ENCODE data around the gene ACBD6.

ACBD6 gene

DNA sequence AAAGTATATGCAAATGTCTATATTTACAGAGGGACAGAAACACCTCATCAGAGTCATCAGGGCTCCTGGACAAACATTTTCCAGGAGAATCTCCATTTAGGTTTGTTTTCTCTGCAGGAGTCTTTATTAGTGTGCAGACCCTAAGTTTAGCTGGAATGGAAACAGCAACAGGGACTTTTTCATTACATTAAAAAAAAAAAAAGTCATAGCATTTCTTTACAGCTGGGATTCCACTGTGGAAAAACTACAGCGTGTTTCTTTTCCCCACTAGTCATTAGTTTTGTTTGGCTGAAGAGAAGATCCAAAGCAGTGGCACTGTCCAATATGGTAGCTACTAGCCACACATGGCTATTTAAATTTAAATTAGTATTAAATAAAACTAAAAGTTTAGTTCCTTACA, 222.7 kb downstream of the ACBD6 start:
- TF ChIP-seq, protein P1, sequence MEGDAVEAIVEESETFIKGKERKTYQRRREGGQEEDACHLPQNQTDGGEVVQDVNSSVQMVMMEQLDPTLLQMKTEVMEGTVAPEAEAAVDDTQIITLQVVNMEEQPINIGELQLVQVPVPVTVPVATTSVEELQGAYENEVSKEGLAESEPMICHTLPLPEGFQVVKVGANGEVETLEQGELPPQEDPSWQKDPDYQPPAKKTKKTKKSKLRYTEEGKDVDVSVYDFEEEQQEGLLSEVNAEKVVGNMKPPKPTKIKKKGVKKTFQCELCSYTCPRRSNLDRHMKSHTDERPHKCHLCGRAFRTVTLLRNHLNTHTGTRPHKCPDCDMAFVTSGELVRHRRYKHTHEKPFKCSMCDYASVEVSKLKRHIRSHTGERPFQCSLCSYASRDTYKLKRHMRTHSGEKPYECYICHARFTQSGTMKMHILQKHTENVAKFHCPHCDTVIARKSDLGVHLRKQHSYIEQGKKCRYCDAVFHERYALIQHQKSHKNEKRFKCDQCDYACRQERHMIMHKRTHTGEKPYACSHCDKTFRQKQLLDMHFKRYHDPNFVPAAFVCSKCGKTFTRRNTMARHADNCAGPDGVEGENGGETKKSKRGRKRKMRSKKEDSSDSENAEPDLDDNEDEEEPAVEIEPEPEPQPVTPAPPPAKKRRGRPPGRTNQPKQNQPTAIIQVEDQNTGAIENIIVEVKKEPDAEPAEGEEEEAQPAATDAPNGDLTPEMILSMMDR (IDR thresholded peaks at IDR 0.05; ENCODE audit: borderline replicate concordance, insufficient read depth, low read depth, low read length): no peak
- H3K4me3 ChIP-seq (ENCODE audit: low read depth, low read length): no peak overlapping the region

DNA sequence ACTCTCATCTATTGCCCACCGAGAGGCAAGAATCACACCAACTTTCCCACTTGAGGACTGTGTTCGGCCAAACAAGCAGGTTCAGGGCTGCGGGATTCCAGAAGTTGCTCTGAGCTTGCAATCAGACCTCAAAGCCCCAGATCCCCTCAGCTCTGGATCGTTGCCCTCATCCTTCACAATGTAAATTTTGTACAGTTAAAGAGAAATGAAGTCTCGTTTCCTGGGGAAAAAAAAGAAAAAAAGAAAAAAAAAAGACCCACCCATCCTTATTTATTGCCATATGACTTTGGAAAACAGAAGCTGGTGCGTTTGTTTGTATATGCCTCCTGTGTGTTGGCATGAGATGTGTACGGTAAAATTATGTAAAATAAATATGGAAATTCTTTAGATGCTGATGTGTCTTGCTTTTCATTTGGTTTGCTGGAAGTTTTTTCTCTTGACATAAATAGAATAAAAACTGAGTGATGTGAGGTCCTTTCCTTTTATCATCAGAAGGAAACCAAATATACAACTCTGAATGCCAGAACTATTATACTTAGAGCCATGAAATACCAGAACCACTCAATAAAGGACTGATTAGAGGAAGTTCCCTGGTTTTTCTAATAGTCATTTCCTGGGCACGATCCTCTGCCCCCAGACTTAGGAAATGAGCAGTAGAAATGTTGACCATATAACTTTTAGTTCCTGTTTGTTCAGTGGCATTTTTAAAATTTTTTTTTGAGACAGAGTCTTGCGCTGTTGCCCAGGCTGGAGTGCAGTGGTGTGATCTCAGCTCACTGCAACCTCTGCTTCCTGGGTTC, 223.6 kb downstream of the ACBD6 start:
- H3K4me3 ChIP-seq (ENCODE audit: low read depth, low read length): no peak overlapping the region
- TF ChIP-seq, protein P1 (IDR thresholded peaks at IDR 0.05; ENCODE audit: borderline replicate concordance, insufficient read depth, low read depth, low read length): no peak

DNA sequence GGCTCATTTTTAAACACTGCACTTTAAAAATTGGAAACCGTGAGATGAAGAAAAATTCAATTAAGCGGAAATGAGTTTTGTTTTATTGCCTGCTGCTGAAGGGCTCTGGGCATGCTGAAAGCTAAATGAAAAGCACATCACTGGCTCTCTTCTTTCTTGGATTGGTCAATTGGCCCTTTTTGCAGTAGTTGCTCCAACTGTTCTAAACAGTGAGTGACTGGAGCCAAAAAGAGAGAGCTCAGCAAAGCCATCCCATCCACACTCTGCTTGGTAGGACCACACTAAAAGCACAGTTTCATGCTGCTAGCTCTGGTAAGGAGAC, 224.2 kb downstream of the ACBD6 start:
- TF ChIP-seq, protein P1 (IDR thresholded peaks at IDR 0.05; ENCODE audit: borderline replicate concordance, insufficient read depth, low read depth, low read length): no peak
- no peak overlapping the region for H3K4me3 ChIP-seq (ENCODE audit: low read depth, low read length)

DNA sequence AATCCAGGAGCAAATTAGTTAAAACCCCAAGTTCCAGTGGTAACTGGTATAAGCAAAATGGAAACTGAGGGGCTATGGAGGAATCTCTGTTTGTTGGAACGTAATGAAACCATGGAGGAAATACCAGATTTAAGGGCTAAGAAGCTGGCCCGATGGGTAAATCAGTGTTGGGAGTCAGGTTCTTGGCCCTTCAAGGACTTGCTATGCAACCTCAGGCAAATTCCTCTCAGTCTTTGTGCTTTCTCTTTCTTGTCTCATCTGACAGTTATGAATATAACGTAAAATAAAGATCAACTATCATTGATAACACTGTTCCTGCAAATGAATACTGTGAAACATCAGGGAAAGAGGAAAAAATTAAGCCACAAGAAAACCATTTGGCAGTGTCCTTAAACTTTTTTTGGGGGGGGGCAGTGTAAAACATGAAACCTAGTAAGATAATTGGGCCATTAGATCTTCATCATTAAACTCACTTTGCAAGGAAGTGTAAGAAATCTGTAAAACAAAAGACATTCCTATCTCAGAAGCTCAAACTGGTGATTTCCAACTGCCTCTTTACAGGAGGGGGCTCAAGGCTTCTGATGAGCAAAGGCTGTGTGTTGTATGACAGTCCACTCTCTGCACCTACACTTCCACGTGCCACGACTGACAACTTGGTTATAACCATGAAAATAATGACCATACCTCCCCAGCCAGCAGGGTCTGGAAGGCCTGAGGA, 224.7 kb downstream of the ACBD6 start:
- TF ChIP-seq, protein P1 (IDR thresholded peaks at IDR 0.05; ENCODE audit: borderline replicate concordance, insufficient read depth, low read depth, low read length): no peak
- H3K4me3 ChIP-seq (ENCODE audit: low read depth, low read length): no peak overlapping the region

DNA sequence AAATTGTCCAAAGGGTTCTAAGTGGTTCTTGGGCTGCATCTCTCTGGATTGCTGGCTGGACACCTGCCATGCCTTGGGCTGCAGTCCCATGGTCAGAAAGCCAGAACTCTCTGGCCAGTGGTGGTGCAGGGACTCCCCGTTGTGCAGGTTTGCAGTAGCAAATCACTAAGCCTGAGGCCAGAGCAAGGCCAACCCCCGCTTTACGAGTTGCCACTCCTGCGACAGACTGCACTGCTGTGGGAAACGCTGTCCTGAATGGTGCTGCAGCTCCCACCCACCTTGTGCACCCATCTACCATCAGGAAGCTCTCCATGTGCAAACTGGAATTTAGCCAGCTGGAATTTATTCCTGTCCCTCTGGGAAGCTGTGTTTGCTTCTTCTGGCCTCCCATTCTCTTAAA, 226.7 kb downstream of the ACBD6 start:
- TF ChIP-seq, protein P1 (IDR thresholded peaks at IDR 0.05; ENCODE audit: borderline replicate concordance, insufficient read depth, low read depth, low read length): no peak
- H3K4me3 ChIP-seq (ENCODE audit: low read depth, low read length): no peak overlapping the region

DNA sequence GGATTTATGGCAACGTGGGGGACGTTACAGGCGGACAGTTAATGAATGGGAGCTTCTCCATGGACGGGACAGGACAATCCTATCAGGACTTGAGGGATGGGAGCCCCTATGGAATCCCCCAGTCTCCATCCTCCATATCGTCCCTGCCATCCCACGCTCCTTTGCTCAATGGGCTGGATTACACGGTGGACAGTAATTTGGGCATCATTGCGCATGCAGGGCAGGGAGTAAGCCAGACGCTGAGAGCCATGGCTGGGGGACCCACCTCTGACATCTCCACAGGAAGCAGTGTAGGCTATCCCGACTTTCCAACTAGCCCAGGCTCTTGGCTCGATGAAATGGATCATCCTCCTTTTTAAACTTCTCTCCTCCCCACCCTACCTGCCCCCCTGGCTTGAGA, 228.2 kb downstream of the ACBD6 start:
- H3K4me3 ChIP-seq (ENCODE audit: low read depth, low read length): no peak overlapping the region
- TF ChIP-seq, protein P1 (IDR thresholded peaks at IDR 0.05; ENCODE audit: borderline replicate concordance, insufficient read depth, low read depth, low read length): no peak

DNA sequence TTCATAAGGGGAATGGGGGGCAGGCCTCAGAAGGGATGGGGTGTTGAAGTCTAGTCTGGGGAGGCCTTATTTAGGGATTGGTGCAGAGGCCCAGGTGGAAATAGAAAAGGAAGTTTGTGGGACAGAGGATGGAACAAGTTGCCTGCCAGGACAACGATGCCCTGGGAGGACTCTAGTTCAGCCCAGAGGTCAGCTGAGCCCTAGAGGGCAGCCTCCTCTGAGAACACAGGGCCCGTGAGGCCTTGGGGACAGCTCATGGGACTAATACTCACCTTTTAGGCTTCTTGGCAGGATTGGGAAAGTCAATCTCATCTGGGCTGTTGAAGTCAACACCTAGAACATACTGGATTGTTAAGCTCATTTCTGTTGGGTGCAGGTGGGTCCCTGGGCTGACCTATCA, 229.3 kb downstream of the ACBD6 start:
- TF ChIP-seq, protein P1 (IDR thresholded peaks at IDR 0.05; ENCODE audit: borderline replicate concordance, insufficient read depth, low read depth, low read length): no peak
- H3K4me3 ChIP-seq (ENCODE audit: low read depth, low read length): no peak overlapping the region
